Body of pancreas (tissue), 4 donors: ENCODE measurements around the gene MACF1. TPM values are rescaled to one million over a fixed set of nuclear protein-coding genes. Genes with fewer than 3 reads are reported as not detected.
A peak's percentile ranks its signal among the peaks of the same experiment; 100 is the strongest.
"Not testable (repeated sequence)": the region's sequence is repeated elsewhere in the genome, so short reads cannot be mapped to it uniquely, and the experiment has no call there.

Source experiments
- ATAC-seq: fragments of 150-250 bp; one replicate; pipeline ENCODE4 v1.9.1; 2016
- DNase-seq, 4 donors: peaks; one replicate each; pipeline ENCODE4 v3.0.0-alpha.2; 2019
- H3K27ac ChIP-seq, 4 donors: fragments of 200-600 bp; sonication (generic); 1 replicate in 3 of 4; 2 replicates in 1 of 4; pipeline versions ENCODE4 v1.5.1 to v1.6.1; 2016 to 2019; ENCODE audit warnings: mild to moderate bottlenecking in 1 of 4, mixed read lengths in 1 of 4, moderate library complexity in 1 of 4
- H3K27me3 ChIP-seq, 2 donors: fragments of 200-600 bp; sonication (generic); one replicate each; pipeline ENCODE4 v1.6.0; 2016; ENCODE audit warnings: mild to moderate bottlenecking in 1 of 2
- H3K36me3 ChIP-seq, 2 donors: fragments of 200-600 bp; sonication (generic); replicated peaks in 1 of 2; 2 replicates each; pipeline ENCODE4 v1.5.1; 2016; ENCODE audit warnings: low read depth in 2 of 2; ENCODE audit not compliant: insufficient read depth in 1 of 2
- H3K4me1 ChIP-seq: fragments of 200-600 bp; sonication (generic); one replicate; pipeline ENCODE4 v1.6.0; 2016
- H3K4me3 ChIP-seq, 2 donors: fragments of 200-600 bp; sonication (generic); 1 replicate in 1 of 2; 2 replicates in 1 of 2; pipeline ENCODE4 v1.5.1; 2016 to 2019
- H3K9me3 ChIP-seq, 3 donors: fragments of 200-600 bp; sonication (generic); 1 replicate in 2 of 3; 2 replicates in 1 of 3; pipeline ENCODE4 v1.5.1; 2016
- POLR2A ChIP-seq, 3 donors: fragments of 450-650 bp; IDR thresholded peaks; one replicate each; pipeline ENCODE4 v1.6.1; 2016; ENCODE audit warnings: antibody characterized with exemption in 3 of 3, mild to moderate bottlenecking in 2 of 3
- WGBS, 2 donors: methylation state at CpG; one replicate each; pipeline ENCODE4 v1.1.5; 2017; 5-methylcytosine and 5-hydroxymethylcytosine counted together
- intact Hi-C: fragments of 100-400 bp; cut with DNase I; formaldehyde crosslinking; loops from one replicate; pipeline ENCODE4 v1.15.1; 2023
- total RNA-seq, 2 donors: library from RNA; depleted of rRNA; stranded (reverse); fragments of >200 nt; gene quantifications; one replicate each; pipeline ENCODE4 v1.1.0, GENCODE V29; 2016
- TF ChIP-seq, protein P1 (sequence below), 7 experiments: fragments of 450-650 bp in 4 of 7; fragments of 200-600 bp in 3 of 7; sonication (generic) in 3 of 7; IDR thresholded peaks; one replicate each; pipeline ENCODE4 v1.5.1; 2016 to 2019; ENCODE audit warnings: antibody characterized with exemption in 7 of 7

MACF1 gene
- total RNA-seq, 2 donors from 2014 or later, result 144 to 190 TPM

DNA sequence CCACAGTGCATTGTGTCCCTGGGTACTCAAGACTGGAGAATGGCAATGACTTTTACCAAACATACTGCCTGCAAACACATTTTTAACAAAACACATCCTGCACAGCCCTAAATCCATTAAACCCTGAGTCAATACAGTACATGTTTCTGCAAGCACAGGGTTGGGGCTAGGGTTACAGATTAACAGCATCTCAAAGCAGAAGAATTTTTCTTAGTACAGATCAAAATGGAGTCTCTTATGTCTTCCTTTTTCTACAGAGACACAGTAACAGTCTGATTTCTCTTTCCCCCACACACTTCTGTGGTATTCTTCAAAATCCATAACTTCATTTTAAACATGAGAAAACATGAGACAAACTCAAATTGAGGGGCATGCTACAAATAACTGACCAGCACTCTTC lies 300.8 kb downstream of the MACF1 start:
- no peaks in the 10 kb centered on the region for H3K9me3 ChIP-seq
- H3K27me3 ChIP-seq, result no peaks in the 10 kb centered on the region
- intact Hi-C loops, result no loop called here
- peaks cover 4% of the 10 kb centered on the region for H3K4me1 ChIP-seq
- DNase-seq (no peak), ATAC-seq (no peak)
- no peak overlapping the region for H3K4me3 ChIP-seq
- TF ChIP-seq POLR2A (IDR thresholded peaks at IDR 0.05), result no peak
- TF ChIP-seq, protein P1, sequence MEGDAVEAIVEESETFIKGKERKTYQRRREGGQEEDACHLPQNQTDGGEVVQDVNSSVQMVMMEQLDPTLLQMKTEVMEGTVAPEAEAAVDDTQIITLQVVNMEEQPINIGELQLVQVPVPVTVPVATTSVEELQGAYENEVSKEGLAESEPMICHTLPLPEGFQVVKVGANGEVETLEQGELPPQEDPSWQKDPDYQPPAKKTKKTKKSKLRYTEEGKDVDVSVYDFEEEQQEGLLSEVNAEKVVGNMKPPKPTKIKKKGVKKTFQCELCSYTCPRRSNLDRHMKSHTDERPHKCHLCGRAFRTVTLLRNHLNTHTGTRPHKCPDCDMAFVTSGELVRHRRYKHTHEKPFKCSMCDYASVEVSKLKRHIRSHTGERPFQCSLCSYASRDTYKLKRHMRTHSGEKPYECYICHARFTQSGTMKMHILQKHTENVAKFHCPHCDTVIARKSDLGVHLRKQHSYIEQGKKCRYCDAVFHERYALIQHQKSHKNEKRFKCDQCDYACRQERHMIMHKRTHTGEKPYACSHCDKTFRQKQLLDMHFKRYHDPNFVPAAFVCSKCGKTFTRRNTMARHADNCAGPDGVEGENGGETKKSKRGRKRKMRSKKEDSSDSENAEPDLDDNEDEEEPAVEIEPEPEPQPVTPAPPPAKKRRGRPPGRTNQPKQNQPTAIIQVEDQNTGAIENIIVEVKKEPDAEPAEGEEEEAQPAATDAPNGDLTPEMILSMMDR (IDR thresholded peaks at IDR 0.05), result no peak
- no peaks in the 10 kb centered on the region for H3K36me3 ChIP-seq
- H3K27ac ChIP-seq, result no peak overlapping the region

DNA sequence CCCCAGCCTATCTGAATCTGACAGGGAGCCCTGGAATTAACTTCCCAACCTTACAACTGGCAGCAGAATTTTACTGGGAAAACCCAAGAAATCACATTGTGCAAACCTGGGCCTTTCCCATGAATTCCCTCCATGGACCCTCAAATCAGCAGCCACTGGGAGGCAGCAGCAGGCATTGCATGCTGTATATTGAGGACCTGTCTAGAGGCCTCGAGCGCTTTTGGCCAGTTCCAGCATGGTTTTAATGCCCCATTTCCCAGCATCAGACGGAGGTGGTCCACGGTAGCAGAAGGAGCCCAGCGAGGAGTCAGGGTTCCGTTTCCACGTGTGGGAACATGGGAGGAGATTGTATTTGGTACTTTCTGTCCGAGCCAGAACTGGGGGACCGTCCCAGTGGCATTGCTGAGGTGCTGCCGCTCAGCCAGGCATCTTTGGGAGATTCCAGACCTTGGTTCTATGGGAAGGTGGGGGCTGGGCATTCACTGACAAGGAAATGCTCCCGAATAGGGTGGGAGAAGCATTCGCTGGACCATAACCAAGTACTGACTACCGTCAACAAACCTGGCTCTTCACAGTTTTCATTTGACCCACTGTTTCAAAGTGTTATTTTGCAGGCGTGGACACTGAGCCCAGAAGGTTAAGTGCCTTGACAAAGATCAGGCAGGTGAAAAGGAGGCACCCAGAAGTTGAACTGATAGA lies 302.9 kb downstream of the MACF1 start:
- no peak for TF ChIP-seq POLR2A (IDR thresholded peaks at IDR 0.05)
- TF ChIP-seq, protein P1 (IDR thresholded peaks at IDR 0.05), result no peak
- no peaks in the 10 kb centered on the region for H3K36me3 ChIP-seq
- no peaks in the 10 kb centered on the region for H3K27me3 ChIP-seq
- WGBS, 2 donors, result 84 to 90% methylated on average over 14 of the region's 14 CpGs
- no peak overlapping the region for H3K27ac ChIP-seq
- H3K4me3 ChIP-seq, result no peak overlapping the region
- DNase-seq, result no peak
- no peak for ATAC-seq
- peaks cover 4% of the 10 kb centered on the region for H3K4me1 ChIP-seq
- no peaks in the 10 kb centered on the region for H3K9me3 ChIP-seq
- intact Hi-C loops, result no loop called here

DNA sequence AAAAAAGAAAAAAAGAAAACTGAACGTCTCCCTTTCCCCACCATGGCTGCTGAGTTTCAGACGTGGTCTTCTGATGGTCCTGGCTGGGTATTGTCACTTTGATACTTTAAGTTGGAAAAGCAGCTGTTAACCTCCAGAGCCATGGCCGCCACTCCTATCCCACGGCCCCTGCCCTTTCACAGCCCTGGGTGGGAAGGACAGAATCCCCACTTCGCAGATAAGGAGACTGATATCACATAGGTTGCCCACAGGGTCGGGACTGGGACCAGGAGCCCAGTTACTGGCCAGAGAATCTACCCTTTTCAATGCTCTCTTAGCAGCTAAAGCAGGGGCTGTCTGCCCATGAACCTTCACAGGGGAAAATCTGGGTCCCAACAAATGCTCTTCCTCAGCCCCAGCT lies 303.8 kb downstream of the MACF1 start:
- Histone ChIP-seq H3K4me1 (peaks cover 4% of the 10 kb centered on the region), H3K4me3 (no peak overlapping the region), H3K9me3 (no peaks in the 10 kb centered on the region), H3K36me3 (no peaks in the 10 kb centered on the region), H3K27ac (no peak overlapping the region), H3K27me3 (no peaks in the 10 kb centered on the region)
- DNase-seq, result no peak
- no peak for ATAC-seq
- no peak for TF ChIP-seq POLR2A (IDR thresholded peaks at IDR 0.05)
- TF ChIP-seq, protein P1 (IDR thresholded peaks at IDR 0.05), result no peak
- intact Hi-C loops, result no loop called here
- 82 to 84% methylated on average over 5 to 6 of the region's 6 CpGs for WGBS, 2 donors

DNA sequence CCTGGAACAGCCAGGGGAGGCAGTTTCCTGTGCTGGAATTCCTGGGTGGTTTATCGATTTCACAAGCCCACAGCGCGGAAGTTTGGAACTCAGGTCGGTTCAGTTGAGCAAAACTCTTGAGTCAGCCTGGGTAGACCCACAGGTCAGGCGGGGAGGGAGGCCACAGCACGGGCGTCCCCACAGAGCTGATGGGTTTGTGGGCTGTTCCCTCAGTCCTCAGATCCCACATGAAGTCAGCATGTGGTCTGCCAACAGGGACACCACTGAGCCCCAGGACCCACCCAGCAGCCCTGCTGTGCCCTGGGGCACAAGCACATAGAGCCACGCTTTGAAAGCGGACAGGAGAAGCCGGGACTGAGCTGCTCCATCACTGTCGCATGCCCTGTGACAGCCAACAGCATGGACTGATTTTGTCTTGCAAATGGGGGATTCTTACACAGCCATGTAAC lies 304.4 kb downstream of the MACF1 start:
- H3K27me3 ChIP-seq, result no peaks in the 10 kb centered on the region
- no peaks in the 10 kb centered on the region for H3K9me3 ChIP-seq
- H3K27ac ChIP-seq, result no peak overlapping the region
- 75 to 85% methylated on average over 6 to 11 of the region's 11 CpGs for WGBS, 2 donors
- H3K4me1 ChIP-seq, result peaks cover 4% of the 10 kb centered on the region
- H3K4me3 ChIP-seq, result no peak overlapping the region
- DNase-seq (no peak), ATAC-seq (peak; percentile 22)
- TF ChIP-seq POLR2A (IDR thresholded peaks at IDR 0.05), result no peak
- no peaks in the 10 kb centered on the region for H3K36me3 ChIP-seq
- intact Hi-C loops, result no loop called here

- ATAC-seq (peak; percentile 43), DNase-seq (no peak)
- Histone ChIP-seq H3K27me3 (no peaks in the 10 kb centered on the region), H3K36me3 (no peaks in the 10 kb centered on the region), H3K4me3 (no peak overlapping the region), H3K4me1 (peaks cover 4% of the 10 kb centered on the region), H3K9me3 (no peaks in the 10 kb centered on the region), H3K27ac (no peak overlapping the region)
- TF ChIP-seq, protein P1 (IDR thresholded peaks at IDR 0.05), result no peak
- TF ChIP-seq POLR2A (IDR thresholded peaks at IDR 0.05), result no peak
- intact Hi-C loops, result no loop called here
- 69 to 76% methylated on average over 15 to 22 of the region's 22 CpGs for WGBS, 2 donors
Observed at GRCh38 chr1:39509360-39510009, 305.0 kb downstream of the MACF1 start.

- WGBS, 2 donors, result 81 to 91% methylated on average over 5 to 10 of the region's 20 CpGs
- H3K4me1 ChIP-seq, intact Hi-C loops, ATAC-seq, H3K27ac ChIP-seq, H3K27me3 ChIP-seq, H3K9me3 ChIP-seq, H3K4me3 ChIP-seq, DNase-seq, H3K36me3 ChIP-seq: not testable (repeated sequence)
Observed at GRCh38 chr1:39510570-39511186, 306.2 kb downstream of the MACF1 start.

DNA sequence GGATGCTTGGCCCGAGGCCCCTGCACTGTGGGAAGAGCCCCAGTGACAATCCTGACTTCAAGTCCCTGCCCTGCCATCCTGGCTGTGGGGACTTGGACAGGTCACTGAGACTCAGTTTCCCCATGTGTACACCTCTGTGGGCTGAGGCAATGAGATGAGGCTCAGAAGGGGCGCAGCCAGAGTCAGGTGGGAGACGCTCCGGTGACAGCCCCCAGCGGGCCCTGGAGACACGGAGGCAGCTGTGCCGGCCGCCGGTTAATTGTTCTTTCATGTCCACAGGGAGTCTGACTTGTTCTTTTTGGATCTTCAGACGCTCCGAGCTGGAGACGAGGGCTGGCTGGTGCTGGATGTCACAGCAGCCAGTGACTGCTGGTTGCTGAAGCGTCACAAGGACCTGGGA lies 307.0 kb downstream of the MACF1 start:
- intact Hi-C loops, ATAC-seq, H3K4me3 ChIP-seq, H3K36me3 ChIP-seq, H3K27me3 ChIP-seq, DNase-seq, H3K9me3 ChIP-seq, H3K4me1 ChIP-seq, H3K27ac ChIP-seq: not testable (repeated sequence)
- no CpG with 5 or more reads among the region's 13 CpGs for WGBS, 2 donors
